Prostate gland (tissue), 2 donors: ENCODE measurements around the gene SEMA6B. TPM values are rescaled to one million over a fixed set of nuclear protein-coding genes. Genes with fewer than 3 reads are reported as not detected.

ENCODE experiments used
- DNase-seq: peaks from one replicate; pipeline ENCODE4 v3.0.0-alpha.2; 2019; ENCODE audit warnings: low spot score
- H3K27ac ChIP-seq, 2 donors: fragments of 200-600 bp; sonication (generic); 2 replicates each; pipeline ENCODE4 v1.5.1; 2017 to 2019
- H3K27me3 ChIP-seq: fragments of 200-600 bp; sonication (generic); replicated peaks from 2 replicates; pipeline ENCODE4 v1.5.1; 2019; ENCODE audit not compliant: insufficient read depth
- H3K36me3 ChIP-seq, 2 donors: fragments of 200-600 bp; sonication (generic); 1 replicate in 1 of 2; 2 replicates in 1 of 2; pipeline versions ENCODE4 v1.5.1 to v1.8.1; 2017 to 2019
- H3K4me1 ChIP-seq: fragments of 200-600 bp; sonication (generic); replicated peaks from 2 replicates; pipeline ENCODE4 v1.5.1; 2019
- H3K4me3 ChIP-seq, 2 donors: fragments of 200-600 bp; sonication (generic); 2 replicates each; pipeline ENCODE4 v1.5.1; 2017 to 2019
- H3K9me3 ChIP-seq: fragments of 200-600 bp; sonication (generic); 2 replicates; pipeline ENCODE4 v1.5.1; 2017
- CTCF ChIP-seq, 4 experiments: fragments of 200-600 bp in 2 of 4; fragments of 450-650 bp in 2 of 4; sonication (generic) in 2 of 4; IDR thresholded peaks; 1 replicate in 3 of 4; 2 replicates in 1 of 4; pipeline ENCODE4 v1.5.1; 2016 to 2019; ENCODE audit warnings: antibody characterized with exemption in 4 of 4, mild to moderate bottlenecking in 2 of 4, moderate library complexity in 2 of 4
- POLR2A ChIP-seq: fragments of 450-650 bp; IDR thresholded peaks from one replicate; pipeline ENCODE4 v1.6.1; 2016; ENCODE audit warnings: antibody characterized with exemption, mild to moderate bottlenecking
- POLR2AphosphoS5 ChIP-seq: sonication (generic); formaldehyde crosslinking; IDR thresholded peaks from one replicate; pipeline ENCODE4 v1.6.1; 2017; ENCODE audit warnings: antibody characterized with exemption
- WGBS: methylation state at CpG from one replicate; pipeline ENCODE4 v1.1.5; 2018; 5-methylcytosine and 5-hydroxymethylcytosine counted together
- intact Hi-C: fragments of 100-400 bp; cut with DNase I; formaldehyde crosslinking; loops from one replicate; pipeline ENCODE4 v1.14.2; 2022
- total RNA-seq, 2 donors: library from RNA; depleted of rRNA; stranded (reverse); fragments of >200 nt; gene quantifications; one replicate each; pipeline ENCODE4 v1.1.0, GENCODE V29; 2016

The SEMA6B gene
- total RNA-seq, 2 donors from 2014 or later: 4.3 to 7.8 TPM

DNA sequence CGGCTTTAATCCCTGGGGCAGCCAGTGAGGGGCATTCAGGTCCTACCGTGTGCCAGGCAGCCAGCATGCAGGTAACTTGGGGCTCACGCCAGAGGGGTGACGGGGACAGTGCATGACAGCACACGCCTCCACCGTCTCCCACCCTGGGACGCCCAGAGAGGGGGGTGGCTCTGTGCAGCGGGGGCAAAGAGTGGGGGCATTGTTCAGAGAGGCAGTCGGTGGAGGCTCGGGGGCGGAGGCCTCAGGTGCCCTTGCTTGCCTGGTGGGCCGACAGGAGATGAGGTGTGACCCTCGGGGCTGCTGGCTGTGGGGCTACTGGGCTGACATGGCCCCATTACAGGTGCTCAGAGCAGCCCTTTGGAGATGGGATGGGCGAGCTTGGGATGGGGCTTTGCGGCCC, 59.6 kb downstream of the SEMA6B start:
- Histone ChIP-seq H3K27me3 (no peaks in the 10 kb centered on the region), H3K4me1 (no peaks in the 10 kb centered on the region), H3K36me3 (peaks cover 3 to 19% of the 10 kb centered on the region in 2 donors), H3K4me3 (no peak overlapping the region), H3K27ac (no peak overlapping the region), H3K9me3 (no peaks in the 10 kb centered on the region)
- no peak for DNase-seq
- TF ChIP-seq POLR2AphosphoS5 (no peak), POLR2A (no peak), CTCF (IDR thresholded peaks at IDR 0.05) (no peak)
- 85% methylated on average over 15 of the region's 15 CpGs for WGBS
- intact Hi-C loops: no loop called here

DNA sequence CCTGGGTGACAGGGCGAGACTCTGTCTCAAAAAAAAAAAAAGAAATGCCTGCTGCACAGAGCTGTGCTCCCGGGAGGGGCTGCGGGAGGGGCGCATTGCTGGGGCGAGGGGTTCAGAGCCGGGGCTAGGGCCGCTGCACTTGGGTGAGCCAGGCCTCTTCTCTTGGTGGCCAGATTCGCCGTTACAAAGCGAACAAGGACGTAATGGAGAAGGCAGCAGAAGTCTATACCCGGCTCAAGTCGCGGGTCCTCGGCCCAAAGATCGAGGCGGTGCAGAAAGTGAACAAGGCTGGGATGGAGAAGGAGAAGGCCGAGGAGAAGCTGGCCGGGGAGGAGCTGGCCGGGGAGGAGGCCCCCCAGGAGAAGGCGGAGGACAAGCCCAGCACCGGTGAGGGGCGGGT, 60.2 kb downstream of the SEMA6B start:
- WGBS: 92% methylated on average over 23 of the region's 23 CpGs
- Histone ChIP-seq H3K4me1 (no peaks in the 10 kb centered on the region), H3K27me3 (no peaks in the 10 kb centered on the region), H3K27ac (no peak overlapping the region), H3K36me3 (peaks cover 3 to 23% of the 10 kb centered on the region in 2 donors), H3K9me3 (no peaks in the 10 kb centered on the region), H3K4me3 (no peak overlapping the region)
- DNase-seq: no peak
- no peak for TF ChIP-seq POLR2A
- no peak for TF ChIP-seq POLR2AphosphoS5
- no peak for TF ChIP-seq CTCF (IDR thresholded peaks at IDR 0.05)
- intact Hi-C loops: no loop called here

- no peak overlapping the region for H3K4me3 ChIP-seq
- no peaks in the 10 kb centered on the region for H3K9me3 ChIP-seq
- WGBS: 92% methylated on average over 12 of the region's 12 CpGs
- intact Hi-C loops: no loop called here
- H3K4me1 ChIP-seq: no peaks in the 10 kb centered on the region
- TF ChIP-seq CTCF (IDR thresholded peaks at IDR 0.05): no peak
- TF ChIP-seq POLR2AphosphoS5: no peak
- no peak for TF ChIP-seq POLR2A
- H3K27ac ChIP-seq: no peak overlapping the region
- no peaks in the 10 kb centered on the region for H3K27me3 ChIP-seq
- H3K36me3 ChIP-seq: peaks cover 8 to 29% of the 10 kb centered on the region in 2 donors
- no peak for DNase-seq
Observed at GRCh38 chr19:4498694-4499093, 60.8 kb downstream of the SEMA6B start.

DNA sequence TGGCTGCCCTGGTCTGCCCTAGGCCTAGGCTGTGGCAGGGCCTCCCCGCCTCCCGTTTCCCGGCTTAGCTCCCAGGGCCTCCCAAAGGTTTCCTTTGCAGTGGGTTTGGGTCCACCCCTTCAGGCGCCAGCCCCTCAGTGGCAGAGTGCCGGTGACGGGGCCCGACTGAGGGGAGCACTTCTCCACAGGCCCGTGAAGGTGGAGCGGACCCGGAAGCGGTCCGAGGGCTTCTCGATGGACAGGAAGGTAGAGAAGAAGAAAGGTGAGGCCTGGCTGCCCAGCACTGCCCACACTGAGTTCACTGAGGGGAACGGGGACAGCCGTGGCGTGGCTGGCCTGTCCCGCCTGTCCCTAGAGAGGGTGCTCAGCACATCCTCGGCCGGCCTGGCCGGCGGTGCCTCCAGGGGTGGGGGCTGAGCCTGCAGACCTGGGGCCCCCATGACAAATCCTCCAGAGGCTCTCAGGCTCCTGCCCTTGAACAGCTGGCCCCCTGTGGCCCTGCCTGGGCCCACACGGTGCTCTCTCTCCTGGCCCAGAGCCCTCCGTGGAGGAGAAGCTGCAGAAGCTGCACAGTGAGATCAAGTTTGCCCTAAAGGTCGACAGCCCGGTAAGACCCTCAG, 61.6 kb downstream of the SEMA6B start:
- no peaks in the 10 kb centered on the region for H3K27me3 ChIP-seq
- no peak overlapping the region for H3K4me3 ChIP-seq
- H3K36me3 ChIP-seq: peaks cover 8 to 31% of the 10 kb centered on the region in 2 donors
- no peak for DNase-seq
- TF ChIP-seq POLR2AphosphoS5: no peak
- TF ChIP-seq POLR2A: no peak
- TF ChIP-seq CTCF (IDR thresholded peaks at IDR 0.05): no peak
- H3K27ac ChIP-seq: no peak overlapping the region
- H3K4me1 ChIP-seq: no peaks in the 10 kb centered on the region
- 91% methylated on average over 25 of the region's 25 CpGs for WGBS
- no peaks in the 10 kb centered on the region for H3K9me3 ChIP-seq
- intact Hi-C loops: no loop called here

DNA sequence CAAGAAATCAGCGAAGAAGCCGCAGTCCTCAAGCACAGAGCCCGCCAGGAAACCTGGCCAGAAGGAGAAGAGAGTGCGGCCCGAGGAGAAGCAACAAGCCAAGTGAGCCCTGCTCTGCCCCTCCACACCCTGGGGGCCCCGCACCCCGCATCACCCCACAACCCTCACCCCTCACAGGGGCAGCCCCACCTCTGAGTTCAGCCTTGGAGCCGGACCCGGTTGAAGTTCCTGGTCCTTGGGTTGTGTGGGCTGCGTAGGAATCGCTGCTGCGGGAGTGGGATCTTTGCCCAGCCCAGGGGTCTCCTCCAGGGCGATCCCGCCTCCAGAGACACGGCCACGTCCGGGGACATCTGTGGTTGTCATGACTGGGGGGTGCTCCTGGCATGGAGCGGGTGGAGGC, 63.2 kb downstream of the SEMA6B start:
- H3K36me3 ChIP-seq: peaks cover 15 to 34% of the 10 kb centered on the region in 2 donors
- DNase-seq: no peak
- intact Hi-C loops: no loop called here

More for the DNA sequence above, 63.2 kb downstream of the SEMA6B start:
- Histone ChIP-seq H3K9me3 (no peaks in the 10 kb centered on the region), H3K27ac (no peak overlapping the region), H3K4me1 (no peaks in the 10 kb centered on the region), H3K4me3 (no peak overlapping the region), H3K27me3 (no peaks in the 10 kb centered on the region)
- TF ChIP-seq POLR2AphosphoS5: no peak
- TF ChIP-seq POLR2A: no peak
- no peak for TF ChIP-seq CTCF (IDR thresholded peaks at IDR 0.05)
- 86% methylated on average over 18 of the region's 18 CpGs for WGBS
